ENCODE measurements around the gene RXYLT1. TPM values are rescaled to one million over a fixed set of nuclear protein-coding genes. Genes with fewer than 3 reads are reported as not detected.
"Not testable (repeated sequence)": the region's sequence is repeated elsewhere in the genome, so short reads cannot be mapped to it uniquely, and the experiment has no call there.

Gene RXYLT1, protein sequence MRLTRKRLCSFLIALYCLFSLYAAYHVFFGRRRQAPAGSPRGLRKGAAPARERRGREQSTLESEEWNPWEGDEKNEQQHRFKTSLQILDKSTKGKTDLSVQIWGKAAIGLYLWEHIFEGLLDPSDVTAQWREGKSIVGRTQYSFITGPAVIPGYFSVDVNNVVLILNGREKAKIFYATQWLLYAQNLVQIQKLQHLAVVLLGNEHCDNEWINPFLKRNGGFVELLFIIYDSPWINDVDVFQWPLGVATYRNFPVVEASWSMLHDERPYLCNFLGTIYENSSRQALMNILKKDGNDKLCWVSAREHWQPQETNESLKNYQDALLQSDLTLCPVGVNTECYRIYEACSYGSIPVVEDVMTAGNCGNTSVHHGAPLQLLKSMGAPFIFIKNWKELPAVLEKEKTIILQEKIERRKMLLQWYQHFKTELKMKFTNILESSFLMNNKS
- total RNA-seq (10 to 100 TPM; 22.1 to 22.4 TPM), polyA plus RNA-seq (10 to 100 TPM; 16.0 to 20.8 (median 16.7) TPM), total RNA-seq (14.1 to 44.4 (median 24.3) reads per million in 6 experiments)

DNA sequence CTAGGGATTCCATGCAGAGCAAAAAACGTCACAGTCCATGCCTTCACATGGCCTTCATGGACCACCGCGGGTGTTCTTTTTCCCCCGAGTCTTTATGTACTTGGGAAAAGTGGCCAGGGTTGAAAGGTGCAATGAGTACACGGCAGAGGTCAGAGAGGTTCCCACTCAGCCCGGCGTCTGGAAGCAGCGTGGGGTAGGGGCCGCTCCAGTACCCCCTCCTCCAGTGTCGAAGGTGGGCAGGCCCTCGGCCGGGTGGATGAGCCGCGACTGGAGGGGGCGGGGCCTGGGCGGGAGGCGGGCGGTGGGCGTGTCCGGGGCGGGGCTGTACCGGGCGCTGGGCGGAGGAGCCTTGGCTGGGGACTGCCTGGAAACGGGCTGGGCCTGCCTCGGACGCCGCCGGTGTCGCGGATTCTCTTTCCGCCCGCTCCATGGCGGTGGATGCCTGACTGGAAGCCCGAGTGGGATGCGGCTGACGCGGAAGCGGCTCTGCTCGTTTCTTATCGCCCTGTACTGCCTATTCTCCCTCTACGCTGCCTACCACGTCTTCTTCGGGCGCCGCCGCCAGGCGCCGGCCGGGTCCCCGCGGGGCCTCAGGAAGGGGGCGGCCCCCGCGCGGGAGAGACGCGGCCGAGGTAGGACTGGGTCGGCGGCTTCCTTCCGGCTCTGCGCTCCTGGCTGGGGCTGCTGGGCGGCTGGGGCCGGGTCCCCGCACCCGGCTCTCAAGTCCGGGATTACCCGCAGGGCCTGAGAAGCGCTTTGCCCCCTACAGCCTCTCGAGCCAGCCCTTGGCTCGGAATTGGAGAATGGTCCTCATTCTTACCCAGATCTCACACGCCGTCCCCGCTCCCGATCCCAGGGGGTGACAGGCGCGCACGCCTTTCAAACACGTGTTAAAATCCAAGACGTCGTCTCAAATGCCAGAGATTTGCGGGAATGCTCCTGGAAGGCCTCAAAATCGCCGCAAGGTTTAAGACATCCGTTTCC, at the start of gene RXYLT1:
Gene RXYLT1 (plus strand): TSS at position 412 of the 984 bp plus-strand sequence. CDS start 52 bp downstream, at position 464.
- POLR2A ChIA-PET, result interaction anchor here (1.2 to 1.3 kb wide), 2 partner anchors 112 to 442 kb away, joined by 3 read pairs; partner anchors contain the start of genes DPY19L2 and KICS2
- peaks cover 11 to 31% (median 29%) of the 10 kb centered on the region in 4 donors for H3K4me1 Mint-ChIP-seq
- ATAC-seq (peak; percentile 89 to 91), DNase-seq (peak; percentile 63 to 91 (median 82))
- no peaks in the 10 kb centered on the region for H3K27me3 Mint-ChIP-seq
- H3K4me3 Mint-ChIP-seq, result peak within 1 kb of the TSS; percentile 93 to 99 (median 98)
- peak within 1 kb of the TSS; percentile 92 to 98 (median 96) for H3K27ac Mint-ChIP-seq
- peaks cover 0 to 25% (median 18%) of the 10 kb centered on the region in 3 donors for H3K36me3 Mint-ChIP-seq
- H3K9me3 Mint-ChIP-seq, result no peaks in the 10 kb centered on the region

DNA sequence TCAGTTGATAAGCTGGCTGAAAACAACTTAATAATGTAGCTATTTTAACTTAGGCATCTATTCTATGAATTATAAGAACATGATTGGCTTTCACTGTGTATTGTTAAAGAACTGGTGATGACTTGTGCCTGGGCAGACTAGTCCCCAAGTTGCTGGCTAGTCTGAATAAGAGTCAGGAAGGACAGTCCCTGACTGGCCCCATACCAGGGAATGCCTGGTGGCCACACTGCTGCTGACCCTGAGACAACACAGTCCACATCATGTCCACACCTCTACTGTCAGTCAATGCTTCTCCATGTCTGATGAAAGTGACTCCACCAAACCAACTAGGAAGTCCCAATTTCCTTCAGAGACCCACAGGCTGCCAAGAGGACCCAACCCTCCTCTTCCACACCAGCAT, 46.9 kb upstream of the RXYLT1 start:
- DNase-seq, H3K27ac Mint-ChIP-seq, ATAC-seq, H3K9me3 Mint-ChIP-seq, POLR2A ChIA-PET, H3K27me3 Mint-ChIP-seq, H3K36me3 Mint-ChIP-seq, H3K4me1 Mint-ChIP-seq, H3K4me3 Mint-ChIP-seq: not testable (repeated sequence)

DNA sequence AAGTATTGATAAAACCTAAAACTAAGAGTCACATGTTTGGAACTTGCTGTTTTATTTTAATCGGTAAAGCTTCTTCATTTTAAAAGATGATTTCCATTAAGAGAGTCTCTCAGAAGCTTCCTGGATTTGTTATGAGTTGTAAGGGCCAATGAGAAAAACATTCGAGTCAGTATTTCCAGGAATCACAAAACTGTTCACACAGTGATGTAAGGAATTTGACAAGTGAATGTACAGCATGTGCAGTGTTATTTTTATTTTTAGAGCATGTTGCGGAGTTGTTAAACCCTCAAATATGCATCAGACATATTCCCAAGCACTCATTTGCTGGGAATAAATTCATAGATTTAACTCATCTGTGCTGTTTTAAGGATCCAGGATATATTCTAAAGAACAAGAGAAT, 46.1 kb upstream of the RXYLT1 start:
- DNase-seq, H3K36me3 Mint-ChIP-seq, H3K9me3 Mint-ChIP-seq, H3K4me3 Mint-ChIP-seq, H3K27ac Mint-ChIP-seq, H3K4me1 Mint-ChIP-seq, ATAC-seq, POLR2A ChIA-PET, H3K27me3 Mint-ChIP-seq: not testable (repeated sequence)

DNA sequence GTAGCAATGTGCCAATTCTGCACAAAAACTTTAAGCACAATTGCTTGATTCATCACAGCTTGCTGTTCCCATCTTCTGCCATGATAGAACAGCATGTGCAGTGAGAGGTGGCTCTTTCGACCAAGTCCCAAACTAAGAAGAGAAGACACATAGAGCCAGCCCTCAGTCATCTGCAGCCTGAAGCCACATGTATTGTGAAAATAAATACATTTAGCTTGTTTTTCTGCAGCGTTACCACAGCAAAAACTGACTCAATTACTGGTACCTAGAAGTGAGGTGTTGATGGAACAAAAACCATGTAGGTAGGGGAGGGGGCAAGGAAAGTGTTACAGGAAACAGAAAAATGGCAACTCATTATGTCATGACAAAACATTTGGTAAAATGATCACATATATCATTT, 39.2 kb upstream of the RXYLT1 start:
- H3K4me3 Mint-ChIP-seq, H3K9me3 Mint-ChIP-seq, H3K27me3 Mint-ChIP-seq, POLR2A ChIA-PET, ATAC-seq, DNase-seq, H3K36me3 Mint-ChIP-seq, H3K4me1 Mint-ChIP-seq, H3K27ac Mint-ChIP-seq: not testable (repeated sequence)

DNA sequence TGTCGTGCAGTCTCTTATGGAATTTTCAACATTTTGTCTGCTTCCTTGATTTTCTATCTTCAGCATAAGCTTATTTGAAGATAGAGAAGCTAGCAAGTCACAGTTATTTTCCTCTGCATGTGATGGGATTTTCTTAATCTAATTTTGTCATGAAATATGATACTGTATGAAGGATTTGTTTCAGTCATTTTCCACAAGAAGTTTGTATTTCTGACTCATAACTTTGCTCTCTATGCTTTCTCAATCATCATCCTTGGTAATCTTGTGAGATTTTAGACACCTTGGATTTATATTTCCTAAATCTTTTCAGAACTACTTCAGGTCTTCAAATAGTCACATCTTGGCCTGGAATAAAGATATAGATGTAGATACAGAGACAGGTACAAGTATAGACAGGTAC, 38.3 kb upstream of the RXYLT1 start:
- DNase-seq, H3K27me3 Mint-ChIP-seq, H3K9me3 Mint-ChIP-seq, POLR2A ChIA-PET, ATAC-seq, H3K36me3 Mint-ChIP-seq, H3K4me3 Mint-ChIP-seq, H3K4me1 Mint-ChIP-seq, H3K27ac Mint-ChIP-seq: not testable (repeated sequence)

DNA sequence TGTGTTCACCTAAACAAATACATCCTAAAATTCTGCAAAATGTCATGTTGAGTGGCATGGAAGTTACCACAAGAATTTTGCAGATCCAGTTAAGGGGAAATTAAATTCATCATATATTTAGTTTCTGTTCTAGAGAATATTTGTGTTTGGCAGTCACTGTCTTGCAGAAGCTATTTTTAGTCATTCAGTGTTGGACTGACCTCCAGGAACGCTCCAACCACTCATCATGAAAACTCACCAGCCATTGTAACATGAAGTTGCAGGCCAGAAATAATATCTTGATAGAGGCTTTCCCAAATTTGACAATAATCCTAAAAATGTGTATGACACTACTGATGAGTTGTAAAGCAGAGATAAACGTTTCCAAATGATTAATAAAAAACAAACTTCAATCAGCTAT, 35.6 kb upstream of the RXYLT1 start:
- POLR2A ChIA-PET, H3K27me3 Mint-ChIP-seq, H3K4me1 Mint-ChIP-seq, DNase-seq, H3K4me3 Mint-ChIP-seq, H3K27ac Mint-ChIP-seq, H3K36me3 Mint-ChIP-seq, ATAC-seq, H3K9me3 Mint-ChIP-seq: not testable (repeated sequence)

DNA sequence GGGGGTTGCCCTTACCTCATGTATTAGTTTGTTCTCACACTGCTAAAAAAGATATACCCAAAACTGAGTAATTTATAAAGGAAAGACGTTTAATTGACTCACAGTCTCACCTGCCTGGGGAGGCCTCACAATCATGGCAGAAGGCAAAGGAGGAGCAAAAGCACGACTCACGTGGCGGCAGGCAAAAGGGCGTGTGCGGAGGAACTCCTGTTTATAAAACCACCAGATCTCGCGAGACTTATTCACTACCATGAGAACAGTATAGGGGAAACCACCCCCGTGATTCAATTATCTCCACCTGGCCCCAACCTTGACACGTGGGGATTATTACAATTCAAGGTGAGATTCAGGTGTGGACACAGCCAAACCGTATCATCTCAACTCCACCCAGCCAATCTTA, 33.2 kb upstream of the RXYLT1 start:
- H3K9me3 Mint-ChIP-seq, DNase-seq, H3K4me1 Mint-ChIP-seq, H3K36me3 Mint-ChIP-seq, POLR2A ChIA-PET, ATAC-seq, H3K27me3 Mint-ChIP-seq, H3K4me3 Mint-ChIP-seq, H3K27ac Mint-ChIP-seq: not testable (repeated sequence)

DNA sequence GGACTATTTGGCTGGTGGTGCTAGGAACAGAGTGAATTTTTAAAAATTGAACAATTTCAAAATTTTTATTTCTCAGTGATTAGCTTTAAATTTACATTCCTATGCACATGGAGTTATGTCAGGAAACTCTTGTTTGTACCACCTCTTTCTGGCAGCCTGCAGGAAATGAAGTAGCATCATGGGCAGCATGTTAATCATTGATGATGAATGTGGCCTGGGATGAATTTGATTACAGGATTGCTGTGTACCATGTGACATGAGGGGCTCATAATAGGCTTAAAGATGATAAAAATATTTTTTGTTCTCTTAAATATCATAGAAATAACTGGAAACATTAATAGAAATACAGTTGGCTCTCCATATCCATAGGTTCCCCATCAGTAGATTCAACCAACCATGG, 32.6 kb upstream of the RXYLT1 start:
- H3K27me3 Mint-ChIP-seq, DNase-seq, H3K36me3 Mint-ChIP-seq, POLR2A ChIA-PET, H3K27ac Mint-ChIP-seq, H3K9me3 Mint-ChIP-seq, ATAC-seq, H3K4me3 Mint-ChIP-seq, H3K4me1 Mint-ChIP-seq: not testable (repeated sequence)

DNA sequence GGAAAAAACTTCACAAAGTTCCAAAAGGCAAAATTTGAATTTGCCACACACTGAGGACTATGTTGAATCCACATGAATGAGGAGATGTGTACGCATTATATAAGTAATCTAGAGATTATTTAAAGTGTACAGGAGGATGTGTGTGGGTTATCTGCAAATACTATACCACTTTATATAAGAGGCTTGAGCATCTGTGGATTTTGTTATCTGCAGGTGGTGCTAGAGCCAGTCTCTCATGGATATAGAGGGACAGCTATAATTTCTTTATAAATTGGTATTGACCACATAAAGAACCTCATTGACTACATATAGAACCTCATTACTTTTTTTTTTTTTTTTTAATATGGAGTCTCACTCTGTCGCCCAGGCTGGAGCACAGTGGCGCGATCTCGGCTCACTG, 32.2 kb upstream of the RXYLT1 start:
- DNase-seq, result no peak
- POLR2A ChIA-PET, result no interaction called here

DNA sequence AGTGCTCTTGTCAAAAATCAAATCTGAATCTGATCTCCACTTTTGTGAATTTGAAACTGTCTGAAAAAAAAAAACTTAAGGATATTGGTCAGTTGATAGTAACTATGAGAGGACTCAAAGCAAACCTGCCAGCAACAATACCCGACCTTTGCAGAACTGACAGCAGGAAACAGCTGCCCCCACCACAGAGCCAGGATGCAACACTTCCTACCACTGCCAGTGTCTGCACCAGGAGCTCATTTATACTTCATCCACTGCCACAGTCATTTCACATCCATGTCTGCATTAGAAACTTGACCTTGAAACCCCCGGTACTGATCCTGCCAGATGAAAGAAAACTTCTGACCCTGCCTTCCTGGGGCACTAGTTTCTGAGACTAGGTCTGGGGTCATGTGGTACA, 27.4 kb upstream of the RXYLT1 start:
- Mint-ChIP-seq H3K27me3 (peaks cover 0 to 4% (median 3%) of the 10 kb centered on the region in 5 donors), H3K4me1 (peaks cover 3 to 9% (median 5%) of the 10 kb centered on the region in 4 donors), H3K4me3 (no peak overlapping the region), H3K9me3 (no peaks in the 10 kb centered on the region), H3K36me3 (no peaks in the 10 kb centered on the region), H3K27ac (no peak overlapping the region)
- POLR2A ChIA-PET, result no interaction called here
- DNase-seq, result peak in 3 of 10 donors; percentile 3 to 5 (median 3)
- peak in 1 of 2 donors; percentile 58 for ATAC-seq

More for the DNA sequence above, 32.2 kb upstream of the RXYLT1 start:
- no peak for ATAC-seq
- Mint-ChIP-seq H3K4me3 (no peak overlapping the region), H3K9me3 (no peaks in the 10 kb centered on the region), H3K27me3 (no peaks in the 10 kb centered on the region), H3K4me1 (peaks cover under 1 to 5% (median 4%) of the 10 kb centered on the region in 4 donors), H3K36me3 (no peaks in the 10 kb centered on the region), H3K27ac (no peak overlapping the region)

DNA sequence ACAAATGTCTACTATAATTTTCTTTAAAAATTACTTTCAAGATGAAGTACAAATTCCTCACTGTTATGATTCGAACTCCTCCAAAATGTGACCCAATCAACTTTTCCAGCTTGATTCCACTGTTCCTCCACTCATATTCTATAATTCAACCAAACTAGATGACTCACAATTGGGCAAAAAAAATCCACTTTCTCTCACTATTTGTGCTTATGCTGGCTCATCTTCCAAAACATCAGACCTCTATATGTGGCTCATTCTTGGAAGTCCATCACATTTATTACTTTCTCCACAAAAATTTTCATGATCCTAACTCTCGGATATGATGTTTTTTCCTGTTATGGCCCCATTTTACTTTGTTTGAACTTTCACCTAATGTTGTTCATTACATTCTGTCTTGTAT, 26.9 kb upstream of the RXYLT1 start:
- H3K4me3 Mint-ChIP-seq, result no peak overlapping the region
- no peaks in the 10 kb centered on the region for H3K9me3 Mint-ChIP-seq
- peaks cover 2 to 5% (median 4%) of the 10 kb centered on the region in 5 donors for H3K27me3 Mint-ChIP-seq
- no peak for ATAC-seq
- no peaks in the 10 kb centered on the region for H3K36me3 Mint-ChIP-seq
- H3K4me1 Mint-ChIP-seq, result peaks cover 3 to 9% (median 5%) of the 10 kb centered on the region in 4 donors
- POLR2A ChIA-PET, result no interaction called here
- no peak for DNase-seq
- H3K27ac Mint-ChIP-seq, result no peak overlapping the region

DNA sequence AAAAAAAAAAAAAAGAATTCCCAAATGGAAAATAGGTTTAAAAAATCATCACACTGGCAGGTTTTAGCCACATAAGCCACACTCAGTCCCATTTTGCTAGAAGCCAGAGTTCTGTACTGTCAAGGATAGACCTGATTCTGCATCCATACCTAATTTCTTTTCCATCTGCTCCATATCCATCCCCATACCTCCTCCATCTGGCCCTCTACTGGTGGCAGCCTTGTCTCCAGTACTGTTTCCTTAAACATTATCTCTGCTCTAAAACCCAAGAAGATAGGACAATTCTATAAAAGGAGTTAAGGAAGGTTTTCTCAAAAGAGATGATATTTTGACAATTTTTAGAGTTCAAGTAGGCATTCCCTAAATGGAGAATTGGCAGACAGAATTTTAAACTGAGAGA, 26.0 kb upstream of the RXYLT1 start:
- DNase-seq, result no peak
- POLR2A ChIA-PET, result no interaction called here

DNA sequence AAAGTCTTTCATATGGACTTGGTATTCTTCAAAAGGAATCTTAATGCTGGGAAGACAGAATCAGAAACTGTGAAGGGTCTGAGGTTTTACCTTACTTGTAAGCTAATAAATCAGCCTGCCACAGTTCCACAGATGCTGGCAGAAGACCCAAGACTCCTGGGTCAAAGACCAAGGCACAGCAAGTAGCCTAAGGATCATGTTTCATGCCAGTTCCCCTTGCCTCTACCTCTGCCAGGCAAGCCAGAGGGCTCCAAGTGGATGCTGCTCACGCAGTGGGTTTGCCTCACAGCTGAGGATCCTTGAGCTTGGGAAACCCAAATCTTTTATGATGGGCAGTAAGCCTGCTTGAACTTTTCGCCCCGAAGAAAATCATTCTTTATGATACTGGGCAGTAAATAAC, 15.2 kb upstream of the RXYLT1 start:
- POLR2A ChIA-PET, result interaction anchor here (0.5 kb wide), 1 partner anchor 31 kb away, joined by 5 read pairs; no protein-coding TSS in a partner anchor
- H3K9me3 Mint-ChIP-seq, result peaks cover 0 to 18% (median 9%) of the 10 kb centered on the region in 9 donors
- peaks cover 5 to 25% (median 13%) of the 10 kb centered on the region in 5 donors for H3K27me3 Mint-ChIP-seq
- peaks cover 0 to 16% (median 5%) of the 10 kb centered on the region in 3 donors for H3K36me3 Mint-ChIP-seq
- no peak overlapping the region for H3K27ac Mint-ChIP-seq
- ATAC-seq, result no peak
- H3K4me3 Mint-ChIP-seq, result no peak overlapping the region
- DNase-seq, result no peak
- no peaks in the 10 kb centered on the region for H3K4me1 Mint-ChIP-seq

More for the DNA sequence above, 26.0 kb upstream of the RXYLT1 start:
- H3K4me1 Mint-ChIP-seq, result peaks cover 3 to 9% (median 5%) of the 10 kb centered on the region in 4 donors
- no peak overlapping the region for H3K4me3 Mint-ChIP-seq
- no peaks in the 10 kb centered on the region for H3K9me3 Mint-ChIP-seq
- H3K36me3 Mint-ChIP-seq, result no peaks in the 10 kb centered on the region
- no peak for ATAC-seq
- H3K27ac Mint-ChIP-seq, result no peak overlapping the region
- peaks cover 3 to 9% (median 4%) of the 10 kb centered on the region in 5 donors for H3K27me3 Mint-ChIP-seq
